GM12878 (cell line): Measurements from ENCODE around the gene KAT2B. TPM values are rescaled to one million over a fixed set of nuclear protein-coding genes. Genes with fewer than 3 reads are reported as not detected.

Experiments
- ATAC-seq: fragments of 200-7000 bp; cut with Tn5 transposase; 3 replicates; pipeline ENCODE4 v1.9.1; 2020; ENCODE audit warnings: mild to moderate bottlenecking, moderate library complexity
- BruUV-seq: library from RNA; stranded (reverse); fragments of 400-500 nt; replicated peaks from 2 replicates; lab custom pipeline; 2021; lab: Mats Ljungman, UMichigan
- CTCF ChIA-PET: fragments of 300-600 bp; sonication (Branson Sonifier 250); formaldehyde crosslinking; extraction: SDS; loops from one replicate; lab custom pipeline; 2021; ENCODE audit warnings: inconsistent platforms; lab: Yijun Ruan, JAX
- POLR2A ChIA-PET: fragments of 350-600 bp; formaldehyde crosslinking; extraction: SDS; loops from one replicate; lab custom pipeline; 2021; ENCODE audit warnings: inconsistent platforms; lab: Charles Lee
- RAD21 ChIA-PET: fragments of 300-600 bp; sonication (Branson Sonifier 250); formaldehyde crosslinking; loops from one replicate; lab custom pipeline; 2023; ENCODE audit warnings: antibody characterized with exemption; ENCODE audit not compliant: unreplicated experiment; lab: Charles Lee
- SMC1A ChIA-PET: fragments of 300-600 bp; sonication (Branson Sonifier 250); formaldehyde crosslinking; loops from one replicate; lab custom pipeline; 2023; ENCODE audit not compliant: unreplicated experiment, uncharacterized antibody; lab: Charles Lee
- DNase-seq: peaks from one replicate; pipeline ENCODE4 v3.0.0-alpha.2; 2011; ENCODE audit warnings: low read depth, low spot score
- FAIRE-seq: peaks from 3 replicates; lab custom pipeline; 2011; peaks lifted over from hg19 to GRCh38; lab: Jason Lieb, UNC
- H2AFZ ChIP-seq: 2 replicates; pipeline ENCODE4 v1.6.0; 2011; ENCODE audit warnings: low read depth, low read length, control low read depth; ENCODE audit not compliant: control insufficient read depth
- H3K27ac ChIP-seq: 2 replicates; pipeline ENCODE4 v1.5.1; 2011; ENCODE audit warnings: control low read depth; ENCODE audit not compliant: control insufficient read depth, insufficient read depth
- H3K27me3 ChIP-seq, 2 experiments: replicated peaks in 1 of 2; 2 replicates each; pipeline versions ENCODE4 v1.6.0 to v1.6.1; 2011; ENCODE audit warnings: low read length in 1 of 2; ENCODE audit not compliant: control insufficient read depth in 2 of 2, insufficient read depth in 2 of 2
- H3K36me3 ChIP-seq, 2 experiments: 2 replicates each; pipeline ENCODE4 v1.5.1; 2011; ENCODE audit warnings: low read length in 1 of 2; ENCODE audit not compliant: control insufficient read depth in 2 of 2, insufficient read depth in 2 of 2
- H3K4me1 ChIP-seq: 2 replicates; pipeline ENCODE4 v1.6.1; 2011; ENCODE audit warnings: mild to moderate bottlenecking, low read length, moderate library complexity, mixed read lengths; ENCODE audit not compliant: control insufficient read depth, insufficient read depth
- H3K4me2 ChIP-seq: 2 replicates; pipeline ENCODE4 v1.6.0; 2011; ENCODE audit warnings: control low read depth; ENCODE audit not compliant: control insufficient read depth, insufficient read depth
- H3K4me3 ChIP-seq: fragments of 200-600 bp; sonication (generic); 2 replicates; pipeline ENCODE4 v1.5.1; 2016
- H3K79me2 ChIP-seq: 2 replicates; pipeline ENCODE4 v1.6.0; 2011; ENCODE audit warnings: low read length; ENCODE audit not compliant: control insufficient read depth, insufficient read depth
- H3K9ac ChIP-seq: 2 replicates; pipeline ENCODE4 v1.8.0; 2011; ENCODE audit warnings: low read length, control low read depth, mixed read lengths; ENCODE audit not compliant: control insufficient read depth, insufficient read depth
- H3K9me3 ChIP-seq: replicated peaks from 3 replicates; pipeline ENCODE4 v1.5.1; 2011; ENCODE audit warnings: mild to moderate bottlenecking, low read length; ENCODE audit not compliant: control insufficient read depth, insufficient read depth
- H4K20me1 ChIP-seq: 2 replicates; pipeline ENCODE4 v1.6.0; 2011; ENCODE audit not compliant: control insufficient read depth, insufficient read depth
- BHLHE40 ChIP-seq, 2 experiments: fragments of 450-650 bp in 1 of 2; IDR thresholded peaks; 2 replicates each; pipeline ENCODE4 v1.6.1; 2011 to 2017; ENCODE audit warnings: low read depth in 2 of 2, borderline replicate concordance in 1 of 2, improper control_type of control experiment in 1 of 2, low read length in 1 of 2, mild to moderate bottlenecking in 1 of 2
- CBFB ChIP-seq: IDR thresholded peaks from 2 replicates; pipeline ENCODE4 v1.6.1; 2016; ENCODE audit warnings: antibody characterized with exemption, low read depth
- FOXK2 ChIP-seq: fragments of 450-650 bp; IDR thresholded peaks from 2 replicates; pipeline ENCODE4 v1.6.1; 2017; ENCODE audit warnings: mild to moderate bottlenecking, moderate library complexity
- HDGF ChIP-seq: fragments of 450-650 bp; IDR thresholded peaks from 2 replicates; pipeline ENCODE4 v1.6.1; 2016; ENCODE audit warnings: antibody characterized with exemption
- JUND ChIP-seq: IDR thresholded peaks from 2 replicates; pipeline ENCODE4 v1.6.1; 2012; ENCODE audit warnings: low read depth, mild to moderate bottlenecking, low read length, improper control_type of control experiment, moderate library complexity
- KDM1A ChIP-seq: fragments of 200-600 bp; sonication (generic); IDR thresholded peaks from 2 replicates; pipeline ENCODE4 v1.6.1; 2016; ENCODE audit warnings: borderline replicate concordance
- MTA3 ChIP-seq: IDR thresholded peaks from 2 replicates; pipeline ENCODE4 v1.6.1; 2012; ENCODE audit warnings: low read length, inconsistent platforms, borderline replicate concordance
- NBN ChIP-seq: fragments of 450-650 bp; IDR thresholded peaks from 2 replicates; pipeline ENCODE4 v1.6.1; 2016
- NFXL1 ChIP-seq: fragments of 450-650 bp; IDR thresholded peaks from 2 replicates; pipeline ENCODE4 v1.6.1; 2017; ENCODE audit warnings: antibody characterized with exemption, mild to moderate bottlenecking, borderline replicate concordance
- NR2F1 ChIP-seq: fragments of 450-650 bp; conservative IDR thresholded peaks from 2 replicates; pipeline ENCODE4 v1.6.1; 2017; ENCODE audit warnings: mild to moderate bottlenecking
- PAX8 ChIP-seq: fragments of 450-650 bp; IDR thresholded peaks from 2 replicates; pipeline ENCODE4 v1.6.1; 2017; ENCODE audit warnings: mild to moderate bottlenecking, moderate library complexity
- RCOR1 ChIP-seq: conservative IDR thresholded peaks from 2 replicates; pipeline ENCODE4 v1.6.1; 2012; ENCODE audit warnings: low read depth, low read length, improper control_type of control experiment
- RELA ChIP-seq: fragments of 450-650 bp; IDR thresholded peaks from 2 replicates; pipeline ENCODE4 v1.8.0; 2014; ENCODE audit warnings: borderline replicate concordance; ENCODE audit not compliant: partially characterized antibody
- SRF ChIP-seq, 2 experiments: IDR thresholded peaks; 2 replicates each; pipeline ENCODE4 v1.6.1; 2011; ENCODE audit warnings: low read depth in 2 of 2, low read length in 2 of 2, mild to moderate bottlenecking in 1 of 2, moderate library complexity in 1 of 2
- SUPT20H ChIP-seq: IDR thresholded peaks from 2 replicates; pipeline ENCODE4 v1.6.1; 2011; ENCODE audit warnings: low read depth, mild to moderate bottlenecking, low read length, moderate library complexity, borderline replicate concordance; ENCODE audit not compliant: control insufficient read depth
- ZSCAN29 ChIP-seq: fragments of 450-650 bp; IDR thresholded peaks from 2 replicates; pipeline ENCODE4 v1.6.1; 2017; ENCODE audit warnings: mild to moderate bottlenecking, moderate library complexity
- WGBS: methylation state at CpG from one replicate; pipeline ENCODE4 v1.1.6; 2016; ENCODE audit warnings: low lambda C conversion rate; ENCODE audit not compliant: insufficient replicate concordance, insufficient coverage; ENCODE audit errors: missing lambda C conversion rate; 5-methylcytosine and 5-hydroxymethylcytosine counted together
- in situ Hi-C: fragments of 300-500 bp; cut with MboI; formaldehyde crosslinking; loops from 9 replicates; pipeline ENCODE4 v1.14.3; 2018; ENCODE audit warnings: mixed read lengths
- intact Hi-C: fragments of 100-400 bp; cut with micrococcal nuclease; formaldehyde crosslinking; loops from one replicate; pipeline ENCODE4 v1.14.2; 2022; ENCODE audit not compliant: unreplicated experiment
- polyA plus RNA-seq, 11 experiments: library from polyadenylated mRNA; depleted of rRNA in 4 of 11; unstranded in 6 of 11; stranded (reverse) in 5 of 11; fragments of >200 nt; fragmentation: Nextera tagmentation in 4 of 11; fragmentation: Illumina TruSeq in 1 of 11; extraction: Ambion mirVana in 4 of 11; extraction: Trizol in 1 of 11; gene quantifications; 1 replicate in 1 of 11; 2 replicates in 10 of 11; pipeline versions ENCODE4 v1.2.1 to v1.2.3, GENCODE V29; 2011 to 2016; ENCODE audit warnings: inconsistent platforms in 2 of 11, missing spikeins in 2 of 11, low read depth in 1 of 11
- total RNA-seq, 4 experiments: library from RNA; depleted of rRNA in 3 of 4; stranded (reverse); fragments of >200 nt in 3 of 4; fragmentation: Illumina TruSeq in 1 of 4; extraction: Trizol in 1 of 4; gene quantifications; 2 replicates each; pipeline versions ENCODE4 v1.2.1 to v1.2.3, GENCODE V29; 2013 to 2021
- TF ChIP-seq, protein P1 (sequence below): fragments of 450-650 bp; formaldehyde crosslinking; IDR thresholded peaks from 2 replicates; pipeline ENCODE4 v1.4.0; 2020; ENCODE audit warnings: mild to moderate bottlenecking, moderate library complexity
- TF ChIP-seq, protein P2 (sequence below): fragments of 150-350 bp; IDR thresholded peaks from 2 replicates; pipeline ENCODE4 v1.6.1; 2014; ENCODE audit warnings: mild to moderate bottlenecking, low read depth, low read length

Gene KAT2B
- total and polyA plus RNA-seq, 10 of the 15 experiments (the other 5 are each of a cell fraction or from before 2014, with no cell fraction given): 2.9 to 15.2 (median 10.2) TPM

DNA sequence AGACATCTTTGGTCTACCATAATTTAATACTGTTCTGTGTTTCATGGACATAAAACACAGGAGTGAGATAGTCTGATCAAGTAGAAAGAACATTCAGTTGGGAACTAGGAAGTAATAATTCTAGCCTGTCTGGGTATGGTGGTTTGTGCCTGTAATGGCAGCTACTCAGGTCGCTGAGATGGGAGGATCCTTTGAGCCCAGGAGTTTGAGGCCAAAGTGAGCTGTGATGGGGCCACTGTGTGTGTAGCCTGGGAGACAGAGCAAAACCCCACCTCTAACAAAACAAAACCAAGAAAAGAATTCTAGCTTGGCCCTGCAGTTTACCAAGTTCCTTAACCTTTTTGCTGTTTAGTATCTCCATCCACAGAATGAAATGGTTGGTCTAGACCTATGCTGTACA, 36.8 kb downstream of the KAT2B start:
- Histone ChIP-seq H3K36me3 (peaks cover 0 to 3% of the 10 kb centered on the region in 2 experiments; a peak in 2 of 4 replicates), H3K27me3 (no peaks in the 10 kb centered on the region), H3K4me3 (no peak overlapping the region), H3K9me3 (no peaks in the 10 kb centered on the region), H3K4me2 (no peak overlapping the region), H3K9ac (no peak overlapping the region), H3K4me1 (peaks cover 6% of the 10 kb centered on the region), H3K27ac (no peak overlapping the region), H2AFZ (no peak overlapping the region), H4K20me1 (no peaks in the 10 kb centered on the region), H3K79me2 (no peaks in the 10 kb centered on the region)
- DNase-seq (no peak), ATAC-seq (no peak), FAIRE-seq (no peak)
- CTCF ChIA-PET: no interaction called here
- intact Hi-C loops: no loop called here
- WGBS: 81% methylated on average over 1 of the region's 1 CpG
- SMC1A ChIA-PET: interaction anchor here (1.1 kb wide), 1 partner anchor 108 kb away, joined by 3 read pairs; no protein-coding TSS in a partner anchor
- POLR2A ChIA-PET: interaction anchor here (0.6 kb wide), 1 partner anchor 12 kb away, joined by 5 read pairs; no protein-coding TSS in a partner anchor
- RAD21 ChIA-PET: interaction anchor here (3.2 kb wide), 1 partner anchor 36 kb away, joined by 11 read pairs; no protein-coding TSS in a partner anchor
- in situ Hi-C loops: no loop called here
- BruUV-seq: no TSS peak
- TF ChIP-seq FOXK2 (no peak), CBFB (no peak), BHLHE40 (IDR thresholded peaks at IDR 0.05; ENCODE audit: borderline replicate concordance in 1 of 2, low read depth in 2 of 2, low read length in 1 of 2) (no peak), MTA3 (no peak), NR2F1 (no peak), JUND (no peak), HDGF (no peak), SUPT20H (no peak), PAX8 (no peak), NFXL1 (no peak), RELA (no peak), SRF (IDR thresholded peaks at IDR 0.05; ENCODE audit: low read depth in 2 of 2, low read length in 2 of 2) (no peak), ZSCAN29 (no peak), RCOR1 (no peak), NBN (no peak), KDM1A (no peak)
- TF ChIP-seq, protein P1, sequence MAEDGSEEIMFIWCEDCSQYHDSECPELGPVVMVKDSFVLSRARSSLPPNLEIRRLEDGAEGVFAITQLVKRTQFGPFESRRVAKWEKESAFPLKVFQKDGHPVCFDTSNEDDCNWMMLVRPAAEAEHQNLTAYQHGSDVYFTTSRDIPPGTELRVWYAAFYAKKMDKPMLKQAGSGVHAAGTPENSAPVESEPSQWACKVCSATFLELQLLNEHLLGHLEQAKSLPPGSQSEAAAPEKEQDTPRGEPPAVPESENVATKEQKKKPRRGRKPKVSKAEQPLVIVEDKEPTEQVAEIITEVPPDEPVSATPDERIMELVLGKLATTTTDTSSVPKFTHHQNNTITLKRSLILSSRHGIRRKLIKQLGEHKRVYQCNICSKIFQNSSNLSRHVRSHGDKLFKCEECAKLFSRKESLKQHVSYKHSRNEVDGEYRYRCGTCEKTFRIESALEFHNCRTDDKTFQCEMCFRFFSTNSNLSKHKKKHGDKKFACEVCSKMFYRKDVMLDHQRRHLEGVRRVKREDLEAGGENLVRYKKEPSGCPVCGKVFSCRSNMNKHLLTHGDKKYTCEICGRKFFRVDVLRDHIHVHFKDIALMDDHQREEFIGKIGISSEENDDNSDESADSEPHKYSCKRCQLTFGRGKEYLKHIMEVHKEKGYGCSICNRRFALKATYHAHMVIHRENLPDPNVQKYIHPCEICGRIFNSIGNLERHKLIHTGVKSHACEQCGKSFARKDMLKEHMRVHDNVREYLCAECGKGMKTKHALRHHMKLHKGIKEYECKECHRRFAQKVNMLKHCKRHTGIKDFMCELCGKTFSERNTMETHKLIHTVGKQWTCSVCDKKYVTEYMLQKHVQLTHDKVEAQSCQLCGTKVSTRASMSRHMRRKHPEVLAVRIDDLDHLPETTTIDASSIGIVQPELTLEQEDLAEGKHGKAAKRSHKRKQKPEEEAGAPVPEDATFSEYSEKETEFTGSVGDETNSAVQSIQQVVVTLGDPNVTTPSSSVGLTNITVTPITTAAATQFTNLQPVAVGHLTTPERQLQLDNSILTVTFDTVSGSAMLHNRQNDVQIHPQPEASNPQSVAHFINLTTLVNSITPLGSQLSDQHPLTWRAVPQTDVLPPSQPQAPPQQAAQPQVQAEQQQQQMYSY (CRISPR knock-in tag): no peak
- TF ChIP-seq, protein P2, sequence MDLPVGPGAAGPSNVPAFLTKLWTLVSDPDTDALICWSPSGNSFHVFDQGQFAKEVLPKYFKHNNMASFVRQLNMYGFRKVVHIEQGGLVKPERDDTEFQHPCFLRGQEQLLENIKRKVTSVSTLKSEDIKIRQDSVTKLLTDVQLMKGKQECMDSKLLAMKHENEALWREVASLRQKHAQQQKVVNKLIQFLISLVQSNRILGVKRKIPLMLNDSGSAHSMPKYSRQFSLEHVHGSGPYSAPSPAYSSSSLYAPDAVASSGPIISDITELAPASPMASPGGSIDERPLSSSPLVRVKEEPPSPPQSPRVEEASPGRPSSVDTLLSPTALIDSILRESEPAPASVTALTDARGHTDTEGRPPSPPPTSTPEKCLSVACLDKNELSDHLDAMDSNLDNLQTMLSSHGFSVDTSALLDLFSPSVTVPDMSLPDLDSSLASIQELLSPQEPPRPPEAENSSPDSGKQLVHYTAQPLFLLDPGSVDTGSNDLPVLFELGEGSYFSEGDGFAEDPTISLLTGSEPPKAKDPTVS: no peak
